Measurements from ENCODE around the gene RHOB.

The RHOB gene

GRCh38 chr2:20438334-20439192, 8.3 kb upstream of the RHOB start:
- no peak for DNase-seq

DNA sequence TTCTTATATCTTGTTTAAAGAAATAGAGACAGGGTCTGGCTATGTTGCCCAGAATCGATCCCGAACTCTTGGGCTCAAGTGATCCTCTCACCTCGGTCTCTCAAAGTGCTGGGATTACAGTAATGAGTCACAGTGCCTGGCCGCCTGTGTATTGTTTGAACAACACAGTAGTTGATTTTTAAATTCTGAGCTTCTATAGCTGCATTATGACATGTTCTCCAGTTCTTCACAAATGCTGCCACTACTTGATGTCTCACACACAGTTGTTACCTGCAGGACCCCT, 7.7 kb upstream of the RHOB start:
- no peak for DNase-seq

DNA sequence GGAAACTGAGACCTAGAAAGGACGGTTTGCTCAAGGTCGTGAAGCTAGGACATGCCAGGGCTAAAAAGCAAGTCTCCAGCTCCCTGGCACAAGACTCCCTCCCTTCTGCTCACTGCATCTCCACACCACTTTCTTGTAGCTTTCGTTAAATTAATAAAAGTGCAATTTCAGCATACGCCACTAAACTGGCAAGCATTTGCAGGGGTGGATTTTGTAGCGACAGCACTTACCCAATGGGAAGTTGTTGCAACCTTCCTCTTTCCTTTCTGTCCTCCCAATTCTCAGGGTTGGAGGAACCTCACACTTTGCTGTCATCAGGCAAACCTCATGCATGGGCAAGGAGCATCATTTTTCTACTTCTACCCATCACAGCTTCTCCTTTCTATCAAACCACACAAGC, 7.4 kb upstream of the RHOB start:
- peak; percentile 75 for DNase-seq

GRCh38 chr2:20440001-20440560, 6.8 kb upstream of the RHOB start:
- no peak for DNase-seq

DNA sequence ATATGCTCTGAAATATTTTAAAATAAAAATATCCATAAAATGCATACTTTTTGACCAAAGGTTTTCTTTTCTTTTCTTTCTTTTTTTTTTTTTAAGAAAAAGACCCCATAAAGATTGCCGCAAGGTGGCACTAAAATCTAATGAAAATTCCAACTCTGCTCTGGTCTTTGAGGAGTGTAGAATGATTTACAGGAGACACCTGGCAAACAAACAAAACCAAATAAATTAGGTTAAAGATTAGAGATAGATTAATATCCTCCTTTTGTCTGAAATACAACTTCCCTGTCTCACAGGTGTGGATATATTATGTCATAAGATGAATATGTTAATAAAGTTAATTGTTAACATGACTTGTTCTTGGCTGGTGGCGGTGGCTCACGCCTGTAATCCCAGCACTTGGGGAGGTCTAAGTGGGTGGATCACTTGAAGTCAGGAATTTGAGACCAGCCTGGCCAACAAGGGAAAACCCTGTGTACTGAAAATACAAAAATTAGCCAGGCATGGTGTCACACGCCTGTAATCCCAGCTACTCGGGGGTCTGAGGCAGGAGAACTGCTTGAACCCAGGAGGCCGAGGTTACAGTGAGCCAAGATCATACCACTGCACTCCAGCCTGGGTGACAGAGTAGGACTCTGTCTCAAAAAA, 3.5 kb upstream of the RHOB start:
- peak; percentile 48 for DNase-seq

DNA sequence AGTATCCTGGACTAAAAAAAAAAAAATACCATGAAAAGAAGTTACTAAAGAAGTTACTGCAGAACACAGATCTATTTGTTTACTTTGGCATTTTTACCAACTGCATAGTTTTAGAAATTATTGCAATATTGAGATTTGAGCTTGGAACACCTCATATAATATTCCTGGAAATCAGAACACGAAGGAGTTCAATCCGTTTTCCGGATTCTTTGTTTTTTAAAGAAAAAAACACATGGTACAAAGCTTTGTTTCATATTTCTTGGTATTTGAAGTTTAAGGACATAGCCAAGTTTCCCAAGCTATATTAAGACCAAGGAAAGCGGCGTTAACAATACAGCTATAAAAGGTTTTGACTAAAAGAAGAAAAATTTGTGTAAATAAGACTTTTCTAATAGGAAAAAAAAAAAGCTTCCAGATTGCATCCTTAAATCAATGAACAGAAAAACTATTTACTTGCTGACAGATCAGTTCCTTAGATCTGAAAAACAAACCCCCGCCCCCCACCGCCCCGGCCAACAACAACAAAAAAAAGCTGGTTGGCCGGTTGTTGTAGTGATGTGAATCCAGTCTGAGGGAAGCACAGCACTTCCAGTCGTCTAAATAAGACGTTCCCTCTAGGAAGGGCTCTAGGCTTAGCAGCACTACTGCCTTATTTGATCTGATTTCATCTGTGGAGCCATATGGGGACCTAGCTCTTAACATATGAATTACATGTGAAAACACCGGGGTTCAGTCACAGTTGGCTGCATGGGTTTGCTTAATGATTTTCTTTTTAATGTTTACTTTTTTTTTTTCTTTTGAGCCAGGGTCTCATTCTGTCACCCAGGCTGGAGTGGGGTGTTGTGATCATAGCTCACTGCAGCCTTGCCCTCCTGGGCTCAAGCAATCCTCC, 2.5 kb upstream of the RHOB start:
- DNase-seq: no peak

- DNase-seq: no peak
Observed at GRCh38 chr2:20444993-20445910, 1.6 kb upstream of the RHOB start.

GRCh38 chr2:20446255-20446916, 488 bp upstream of the RHOB start:
- DNase-seq: no peak

GRCh38 chr2:20447437-20448245, 767 bp downstream of the RHOB start:
- DNase-seq: peak; percentile 71

DNA sequence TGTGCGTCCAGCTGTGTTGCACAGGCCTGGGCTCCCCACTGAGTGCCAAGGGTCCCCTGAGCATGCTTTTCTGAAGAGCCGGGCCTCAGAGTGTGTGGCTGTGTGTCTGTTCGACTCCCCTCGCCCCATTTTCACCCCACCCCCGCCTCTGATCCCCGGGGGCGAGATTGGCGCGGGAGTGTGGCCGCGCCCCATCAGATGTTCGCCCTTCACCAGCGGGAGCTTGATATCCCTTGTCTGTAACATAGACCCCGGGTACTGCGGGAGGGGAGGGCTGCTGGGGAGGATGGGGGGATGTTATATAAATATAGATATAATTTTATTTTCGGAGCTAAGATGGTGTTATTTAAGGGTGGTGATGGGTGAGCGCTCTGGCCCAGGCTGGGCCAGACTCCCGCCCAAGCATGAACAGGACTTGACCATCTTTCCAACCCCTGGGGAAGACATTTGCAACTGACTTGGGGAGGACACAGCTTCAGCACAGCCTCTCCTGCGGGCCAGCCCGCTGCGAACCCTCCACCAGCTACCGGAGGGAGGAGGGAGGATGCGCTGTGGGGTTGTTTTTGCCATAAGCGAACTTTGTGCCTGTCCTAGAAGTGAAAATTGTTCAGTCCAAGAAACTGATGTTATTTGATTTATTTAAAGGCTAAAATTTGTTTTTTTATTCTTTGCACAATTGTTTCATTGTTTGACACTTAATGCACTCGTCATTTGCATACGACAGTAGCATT, 1.5 kb downstream of the RHOB start:
- DNase-seq: no peak

- DNase-seq: no peak
Observed at GRCh38 chr2:20448977-20449306, 2.1 kb downstream of the RHOB start.

GRCh38 chr2:20449501-20450200, 2.8 kb downstream of the RHOB start:
- DNase-seq: no peak

- peak; percentile 49 for DNase-seq
Observed at GRCh38 chr2:20450201-20450999, 3.5 kb downstream of the RHOB start.

DNA sequence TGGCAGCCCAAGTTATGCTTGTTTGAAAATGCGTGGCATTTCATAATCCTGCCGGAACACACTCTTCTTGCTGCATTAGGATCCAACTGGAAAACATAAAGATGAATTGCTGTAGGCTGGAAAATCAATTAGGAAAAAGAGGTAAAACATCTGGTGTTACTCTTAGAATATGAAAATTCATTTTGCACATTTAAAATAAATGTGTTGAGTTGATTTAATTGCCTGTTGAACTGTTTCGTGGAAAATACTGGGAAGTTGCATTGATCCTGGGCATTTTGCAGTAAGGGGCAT, 4.1 kb downstream of the RHOB start:
- no peak for DNase-seq

- no peak for DNase-seq
Observed at GRCh38 chr2:20451341-20451740, 4.5 kb downstream of the RHOB start.

GRCh38 chr2:20451761-20452499, 5.1 kb downstream of the RHOB start:
- no peak for DNase-seq

DNA sequence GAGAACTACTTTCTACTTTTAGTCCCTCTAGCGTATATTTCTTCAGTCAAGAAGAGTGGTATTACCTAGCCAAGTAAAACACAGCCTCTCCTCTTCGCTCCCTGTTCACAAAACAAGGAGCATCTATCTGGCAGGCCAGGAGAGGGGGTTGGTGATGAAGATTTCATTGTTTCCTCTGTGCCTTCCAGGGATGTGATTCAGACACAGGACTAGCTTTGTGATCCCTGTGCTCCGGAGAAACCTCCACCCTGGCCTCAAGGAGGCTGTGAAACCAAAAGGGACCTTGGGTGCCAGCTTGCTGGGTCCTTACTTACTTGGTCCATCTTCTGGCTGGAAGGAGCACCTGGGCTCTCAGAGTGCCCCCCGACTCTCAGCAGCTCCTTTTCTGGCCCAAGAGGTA, 5.7 kb downstream of the RHOB start:
- no peak for DNase-seq

DNA sequence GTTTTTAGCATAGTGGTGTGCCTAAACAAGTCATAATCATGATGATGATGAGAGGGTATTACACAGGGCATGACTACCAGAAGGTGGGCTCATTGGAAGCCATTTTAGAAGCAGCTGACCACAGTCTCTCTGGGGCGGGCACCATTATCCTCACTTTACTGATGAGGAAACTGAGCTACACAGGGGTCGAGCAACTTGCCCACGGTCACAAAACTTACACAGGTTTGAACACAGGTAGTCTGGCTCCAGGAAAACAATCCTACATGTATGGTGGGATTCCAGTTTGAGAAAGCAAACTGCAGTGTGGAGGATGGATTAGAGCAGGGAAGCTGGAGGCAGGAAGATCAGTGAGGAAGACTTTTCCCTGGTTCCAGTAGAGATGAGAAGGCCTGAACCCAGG, 6.2 kb downstream of the RHOB start:
- no peak for DNase-seq
